HepG2 (cell line): Measurements from ENCODE around the gene FKBP10. TPM values are rescaled to one million over a fixed set of nuclear protein-coding genes. Genes with fewer than 3 reads are reported as not detected.
A peak's percentile ranks its signal among the peaks of the same experiment; 100 is the strongest.

Experiments used
- ATAC-seq: fragments of 200-7000 bp; cut with Tn5 transposase; 3 replicates; pipeline ENCODE4 v1.9.1; 2020; ENCODE audit warnings: mild to moderate bottlenecking, moderate library complexity
- BruUV-seq: library from RNA; stranded (reverse); fragments of 400-500 nt; replicated peaks from 2 replicates; lab custom pipeline; 2021; lab: Mats Ljungman, UMichigan
- CTCF ChIA-PET: fragments of 300-600 bp; formaldehyde crosslinking; extraction: SDS; loops from one replicate; lab custom pipeline; 2021; ENCODE audit warnings: low total read pairs, inconsistent platforms, low intra/inter-chr PET ratio; lab: Yijun Ruan, JAX
- POLR2A ChIA-PET: fragments of 350-600 bp; sonication (Branson Sonifier 250); formaldehyde crosslinking; loops from one replicate; lab custom pipeline; 2020; ENCODE audit warnings: antibody characterized with exemption, inconsistent platforms; lab: Yijun Ruan, JAX
- DNase-seq: peaks from one replicate; pipeline ENCODE4 v3.0.0-alpha.2; 2015; ENCODE audit warnings: low spot score
- FAIRE-seq: peaks from 3 replicates; lab custom pipeline; 2011; peaks lifted over from hg19 to GRCh38; lab: Jason Lieb, UNC
- H2AFZ ChIP-seq: one replicate; pipeline ENCODE4 v1.6.1; 2011; ENCODE audit warnings: low read length, inconsistent platforms
- H3K27ac ChIP-seq: fragments of 300-600 bp; 3 replicates; pipeline ENCODE4 v1.8.0; 2011; ENCODE audit warnings: mixed run types, mild to moderate bottlenecking, mixed read lengths, low read length, inconsistent platforms; ENCODE audit not compliant: insufficient read depth; ENCODE audit errors: extremely low read length
- H3K27me3 ChIP-seq, 2 experiments: fragments of 200-600 bp in 1 of 2; 2 replicates in 1 of 2; 3 replicates in 1 of 2; pipeline versions ENCODE4 v1.6.0 to v1.8.0; 2011; ENCODE audit warnings: low read length in 2 of 2, mild to moderate bottlenecking in 2 of 2, moderate library complexity in 2 of 2, inconsistent platforms in 1 of 2; ENCODE audit not compliant: insufficient read depth in 2 of 2, control insufficient read depth in 1 of 2
- H3K36me3 ChIP-seq, 2 experiments: fragments of 200-600 bp in 1 of 2; replicated peaks in 1 of 2; 2 replicates in 1 of 2; 3 replicates in 1 of 2; pipeline versions ENCODE4 v1.5.1 to v1.8.0; 2011; ENCODE audit warnings: low read length in 2 of 2, inconsistent platforms in 1 of 2; ENCODE audit not compliant: insufficient read depth in 2 of 2, control insufficient read depth in 1 of 2
- H3K4me1 ChIP-seq: 2 replicates; pipeline ENCODE4 v1.5.1; 2012; ENCODE audit warnings: low read length, inconsistent platforms; ENCODE audit not compliant: insufficient read depth
- H3K4me2 ChIP-seq: 2 replicates; pipeline ENCODE4 v1.6.0; 2011; ENCODE audit warnings: low read depth, low read length, inconsistent platforms
- H3K4me3 ChIP-seq, 3 experiments: fragments of 200-600 bp in 1 of 3; sonication (generic), shearing (Covaris generic) in 1 of 3; replicated peaks in 1 of 3; 2 replicates each; pipeline ENCODE4 v1.5.1; 2011 to 2016; ENCODE audit warnings: low read length in 3 of 3, inconsistent platforms in 2 of 3, low read depth in 2 of 3, mild to moderate bottlenecking in 2 of 3, control low read depth in 1 of 3, mixed read lengths in 1 of 3; ENCODE audit not compliant: insufficient read depth in 1 of 3
- H3K79me2 ChIP-seq: one replicate; pipeline ENCODE4 v1.6.1; 2011; ENCODE audit warnings: low read length, inconsistent platforms; ENCODE audit not compliant: insufficient read depth
- H3K9ac ChIP-seq: 2 replicates; pipeline ENCODE4 v1.6.0; 2011; ENCODE audit warnings: mild to moderate bottlenecking, low read depth, low read length, inconsistent platforms; ENCODE audit not compliant: insufficient read depth
- H3K9me3 ChIP-seq: 2 replicates; pipeline ENCODE4 v1.5.1; 2012; ENCODE audit warnings: mild to moderate bottlenecking, low read length
- H4K20me1 ChIP-seq: 2 replicates; pipeline ENCODE4 v1.6.0; 2011; ENCODE audit warnings: inconsistent platforms, mild to moderate bottlenecking, low read length, moderate library complexity; ENCODE audit not compliant: insufficient read depth
- AGO2 ChIP-seq: fragments of 200-400 bp; formaldehyde crosslinking; optimal IDR thresholded peaks from 2 replicates; pipeline ENCODE3; 2017; ENCODE audit warnings: mild to moderate bottlenecking, low read depth, low read length, moderate library complexity
- PCBP2 ChIP-seq: fragments of 200-400 bp; formaldehyde crosslinking; optimal IDR thresholded peaks from 2 replicates; pipeline ENCODE3; 2018; ENCODE audit warnings: low read length, low read depth; ENCODE audit not compliant: poor library complexity, severe bottlenecking
- POLR2G ChIP-seq: fragments of 200-400 bp; formaldehyde crosslinking; IDR thresholded peaks from 2 replicates; pipeline ENCODE4 v1.6.1; 2018; ENCODE audit warnings: mild to moderate bottlenecking, low read depth, low read length, moderate library complexity
- RBFOX2 ChIP-seq: fragments of 200-400 bp; formaldehyde crosslinking; IDR thresholded peaks from 2 replicates; pipeline ENCODE4 v1.6.1; 2017; ENCODE audit warnings: low read depth, mild to moderate bottlenecking, low read length
- ZNF883 ChIP-seq: sonication (generic); formaldehyde crosslinking; IDR thresholded peaks from 2 replicates; pipeline ENCODE4 v1.5.1; 2020; ENCODE audit warnings: mild to moderate bottlenecking, missing genetic modification reagents; ENCODE audit errors: not compliant biosample characterization
- WGBS: methylation state at CpG from one replicate; pipeline ENCODE4 v1.1.6; 2017; ENCODE audit warnings: low lambda C conversion rate; 5-methylcytosine and 5-hydroxymethylcytosine counted together
- in situ Hi-C: cut with HindIII; loops from 2 replicates; pipeline ENCODE4 v1.10.0; 2017; ENCODE audit warnings: low pct_unique_long_range_greater_than_20kb; ENCODE audit not compliant: extremely low pct_ligation_motif_present
- intact Hi-C: fragments of 100-400 bp; cut with micrococcal nuclease; formaldehyde crosslinking; loops from one replicate; pipeline ENCODE4 v1.10.0; 2022; ENCODE audit not compliant: unreplicated experiment
- polyA plus RNA-seq, 8 experiments: library from polyadenylated mRNA; depleted of rRNA in 3 of 8; stranded (reverse) in 7 of 8; unstranded in 1 of 8; fragments of >200 nt; fragmentation: Illumina TruSeq in 4 of 8; extraction: Trizol in 4 of 8; gene quantifications; 2 replicates each; pipeline versions ENCODE4 v1.2.1 to v1.2.3, GENCODE V29; 2011 to 2016; ENCODE audit warnings: low read depth in 4 of 8, missing spikeins in 1 of 8, mixed read lengths in 1 of 8; ENCODE audit not compliant: insufficient read depth in 1 of 8
- total RNA-seq, 5 experiments: library from RNA; depleted of rRNA; stranded (reverse); fragments of >200 nt; fragmentation: Illumina TruSeq; extraction: Trizol; gene quantifications; 2 replicates each; pipeline ENCODE4 v1.2.3, GENCODE V29; 2016; ENCODE audit warnings: low read depth in 1 of 5
- TF ChIP-seq, protein P1 (sequence below): sonication (generic); formaldehyde crosslinking; IDR thresholded peaks from 2 replicates; pipeline ENCODE4 v1.5.1; 2020; ENCODE audit warnings: mild to moderate bottlenecking, missing genetic modification reagents, moderate library complexity
- TF ChIP-seq, protein P2 (sequence below): sonication (generic); formaldehyde crosslinking; IDR thresholded peaks from 2 replicates; pipeline ENCODE4 v1.5.0; 2020; ENCODE audit warnings: mild to moderate bottlenecking, missing genetic modification reagents, borderline replicate concordance

FKBP10 gene
- total and polyA plus RNA-seq, 2 of the 13 experiments (the other 11 are each of a cell fraction or from before 2014, with no cell fraction given): 149 to 573 TPM

DNA sequence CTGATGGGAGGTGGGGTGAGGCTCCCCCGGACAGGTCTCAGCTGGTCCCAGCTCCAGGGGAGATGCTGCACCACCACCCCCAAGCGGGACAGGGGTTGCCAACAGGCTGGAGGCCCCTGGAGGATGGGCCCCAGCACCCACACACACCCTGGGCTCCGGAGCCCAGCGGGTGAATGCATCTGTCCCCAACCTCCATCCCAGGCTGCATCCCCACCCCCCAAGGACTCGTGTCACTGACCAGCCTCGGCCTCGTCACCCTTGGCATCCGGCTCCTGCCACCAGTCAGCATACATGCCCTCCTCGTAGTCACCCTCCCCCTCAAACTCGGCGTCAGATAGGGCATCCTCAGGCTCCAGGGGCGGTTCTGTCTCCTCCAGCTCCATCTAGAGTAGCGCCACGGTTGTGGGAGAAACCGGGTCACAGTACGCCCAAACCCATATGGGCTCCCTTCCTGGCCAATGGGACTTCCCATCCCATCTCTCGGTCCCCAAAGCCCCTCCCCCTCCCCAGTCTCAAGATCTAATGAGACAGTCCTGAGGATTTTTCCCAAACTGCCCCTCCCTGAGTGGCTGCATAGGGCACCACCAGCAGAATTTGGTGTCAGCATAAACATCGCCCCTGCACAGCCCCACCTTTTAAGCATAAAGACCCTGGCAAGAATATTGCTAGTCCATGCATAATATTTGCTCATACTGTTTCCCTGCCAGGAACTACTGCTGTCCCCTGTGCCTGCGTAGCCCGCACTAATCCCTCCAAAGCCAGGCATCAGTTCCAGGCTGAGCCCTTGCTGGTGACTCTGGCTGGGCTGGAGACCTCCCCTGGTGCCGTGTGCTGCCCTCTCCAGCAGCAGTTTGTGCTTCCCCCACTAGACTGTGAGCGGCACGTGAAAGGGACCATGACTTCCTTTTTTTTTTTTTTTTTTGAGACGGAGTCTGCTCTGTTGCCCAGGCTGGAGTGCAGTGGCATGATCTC is 9.5 kb upstream of the FKBP10 start:
- FAIRE-seq (no peak), ATAC-seq (no peak), DNase-seq (no peak)
- no peak for TF ChIP-seq POLR2G
- TF ChIP-seq AGO2: peak; percentile 75
- TF ChIP-seq ZNF883 (CRISPR knock-in tag): no peak
- TF ChIP-seq, protein P1, sequence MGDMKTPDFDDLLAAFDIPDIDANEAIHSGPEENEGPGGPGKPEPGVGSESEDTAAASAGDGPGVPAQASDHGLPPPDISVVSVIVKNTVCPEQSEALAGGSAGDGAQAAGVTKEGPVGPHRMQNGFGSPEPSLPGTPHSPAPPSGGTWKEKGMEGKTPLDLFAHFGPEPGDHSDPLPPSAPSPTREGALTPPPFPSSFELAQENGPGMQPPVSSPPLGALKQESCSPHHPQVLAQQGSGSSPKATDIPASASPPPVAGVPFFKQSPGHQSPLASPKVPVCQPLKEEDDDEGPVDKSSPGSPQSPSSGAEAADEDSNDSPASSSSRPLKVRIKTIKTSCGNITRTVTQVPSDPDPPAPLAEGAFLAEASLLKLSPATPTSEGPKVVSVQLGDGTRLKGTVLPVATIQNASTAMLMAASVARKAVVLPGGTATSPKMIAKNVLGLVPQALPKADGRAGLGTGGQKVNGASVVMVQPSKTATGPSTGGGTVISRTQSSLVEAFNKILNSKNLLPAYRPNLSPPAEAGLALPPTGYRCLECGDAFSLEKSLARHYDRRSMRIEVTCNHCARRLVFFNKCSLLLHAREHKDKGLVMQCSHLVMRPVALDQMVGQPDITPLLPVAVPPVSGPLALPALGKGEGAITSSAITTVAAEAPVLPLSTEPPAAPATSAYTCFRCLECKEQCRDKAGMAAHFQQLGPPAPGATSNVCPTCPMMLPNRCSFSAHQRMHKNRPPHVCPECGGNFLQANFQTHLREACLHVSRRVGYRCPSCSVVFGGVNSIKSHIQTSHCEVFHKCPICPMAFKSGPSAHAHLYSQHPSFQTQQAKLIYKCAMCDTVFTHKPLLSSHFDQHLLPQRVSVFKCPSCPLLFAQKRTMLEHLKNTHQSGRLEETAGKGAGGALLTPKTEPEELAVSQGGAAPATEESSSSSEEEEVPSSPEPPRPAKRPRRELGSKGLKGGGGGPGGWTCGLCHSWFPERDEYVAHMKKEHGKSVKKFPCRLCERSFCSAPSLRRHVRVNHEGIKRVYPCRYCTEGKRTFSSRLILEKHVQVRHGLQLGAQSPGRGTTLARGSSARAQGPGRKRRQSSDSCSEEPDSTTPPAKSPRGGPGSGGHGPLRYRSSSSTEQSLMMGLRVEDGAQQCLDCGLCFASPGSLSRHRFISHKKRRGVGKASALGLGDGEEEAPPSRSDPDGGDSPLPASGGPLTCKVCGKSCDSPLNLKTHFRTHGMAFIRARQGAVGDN: peak; percentile 1; the same call in 1 of the 2 replicates
- TF ChIP-seq, protein P2, sequence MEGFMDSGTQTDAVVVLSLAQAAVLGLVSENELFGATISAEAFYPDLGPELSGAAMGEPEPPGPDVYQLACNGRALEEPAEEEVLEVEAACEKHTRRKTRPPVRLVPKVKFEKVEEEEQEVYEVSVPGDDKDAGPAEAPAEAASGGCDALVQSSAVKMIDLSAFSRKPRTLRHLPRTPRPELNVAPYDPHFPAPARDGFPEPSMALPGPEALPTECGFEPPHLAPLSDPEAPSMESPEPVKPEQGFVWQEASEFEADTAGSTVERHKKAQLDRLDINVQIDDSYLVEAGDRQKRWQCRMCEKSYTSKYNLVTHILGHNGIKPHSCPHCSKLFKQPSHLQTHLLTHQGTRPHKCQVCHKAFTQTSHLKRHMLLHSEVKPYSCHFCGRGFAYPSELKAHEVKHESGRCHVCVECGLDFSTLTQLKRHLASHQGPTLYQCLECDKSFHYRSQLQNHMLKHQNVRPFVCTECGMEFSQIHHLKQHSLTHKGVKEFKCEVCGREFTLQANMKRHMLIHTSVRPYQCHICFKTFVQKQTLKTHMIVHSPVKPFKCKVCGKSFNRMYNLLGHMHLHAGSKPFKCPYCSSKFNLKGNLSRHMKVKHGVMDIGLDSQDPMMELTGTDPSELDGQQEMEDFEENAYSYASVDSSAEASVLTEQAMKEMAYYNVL: no peak
- TF ChIP-seq PCBP2: no peak
- TF ChIP-seq RBFOX2: peak; percentile 60
- Histone ChIP-seq H3K4me3 (no peak overlapping the region), H3K9ac (no peak overlapping the region), H3K9me3 (no peaks in the 10 kb centered on the region), H3K4me1 (peaks cover 36% of the 10 kb centered on the region), H3K4me2 (no peak overlapping the region), H3K27me3 (no peaks in the 10 kb centered on the region), H4K20me1 (no peaks in the 10 kb centered on the region), H3K27ac (no peak overlapping the region), H3K79me2 (no peaks in the 10 kb centered on the region), H2AFZ (no peak overlapping the region), H3K36me3 (peaks cover 4 to 6% of the 10 kb centered on the region in 2 experiments; a peak in 1 of 5 replicates)
- no TSS peak for BruUV-seq
- intact Hi-C loops: no loop called here
- POLR2A ChIA-PET: interaction anchor here (1.5 to 2.6 kb wide), 2 partner anchors 8 to 65 kb away, joined by 3 to 18 read pairs; partner anchors contain the start of genes FKBP10 and P3H4
- CTCF ChIA-PET: interaction anchor here (3.8 kb wide), 1 partner anchor 64 kb away, joined by 97 read pairs; no protein-coding TSS in a partner anchor
- 93% methylated on average over 23 of the region's 24 CpGs for WGBS
- in situ Hi-C loops: loop anchor here (5.0 kb wide), 1 partner anchor 66 kb away; no protein-coding TSS in a partner anchor
